Lung (tissue), 12 donors: Measurements from ENCODE around the gene OPHN1. TPM values are rescaled to one million over a fixed set of nuclear protein-coding genes. Genes with fewer than 3 reads are reported as not detected.
"Not testable (repeated sequence)": the region's sequence is repeated elsewhere in the genome, so short reads cannot be mapped to it uniquely, and the experiment has no call there.

ENCODE experiments used
- ATAC-seq: fragments of 200-7000 bp; cut with Tn5 transposase; one replicate; pipeline ENCODE4 v1.9.1; 2020; ENCODE audit warnings: moderate number of reproducible peaks; ENCODE audit not compliant: insufficient read depth, low FRiP score
- DNase-seq, 3 donors: peaks; one replicate each; pipeline ENCODE4 v3.0.0-alpha.2; 2013 to 2017
- H3K27ac ChIP-seq, 2 donors: one replicate each; pipeline ENCODE4 v1.5.1; 2013; ENCODE audit warnings: mild to moderate bottlenecking in 2 of 2, moderate library complexity in 2 of 2, control low read depth in 1 of 2, inconsistent platforms in 1 of 2, low read depth in 1 of 2, low read length in 1 of 2
- H3K27me3 ChIP-seq, 3 donors: one replicate each; pipeline ENCODE4 v1.5.1; 2013; ENCODE audit warnings: low read length in 2 of 3; ENCODE audit not compliant: control insufficient read depth in 3 of 3, insufficient read depth in 3 of 3
- H3K36me3 ChIP-seq, 4 donors: one replicate each; pipeline ENCODE4 v1.5.1; 2013; ENCODE audit warnings: low read length in 4 of 4, mild to moderate bottlenecking in 1 of 4, moderate library complexity in 1 of 4; ENCODE audit not compliant: control insufficient read depth in 4 of 4, insufficient read depth in 4 of 4
- H3K4me1 ChIP-seq, 5 donors: one replicate each; pipeline ENCODE4 v1.5.1; 2013; ENCODE audit warnings: low read length in 5 of 5, mild to moderate bottlenecking in 2 of 5, moderate library complexity in 1 of 5; ENCODE audit not compliant: control insufficient read depth in 5 of 5, insufficient read depth in 5 of 5
- H3K4me3 ChIP-seq: one replicate; pipeline ENCODE4 v1.5.1; 2013; ENCODE audit warnings: mild to moderate bottlenecking, control low read depth, moderate library complexity
- H3K9ac ChIP-seq, 2 donors: one replicate each; pipeline ENCODE4 v1.5.1; 2013; ENCODE audit warnings: low read length in 2 of 2, control low read depth in 1 of 2; ENCODE audit not compliant: insufficient read depth in 1 of 2
- H3K9me3 ChIP-seq, 4 donors: one replicate each; pipeline ENCODE4 v1.5.1; 2013; ENCODE audit warnings: low read length in 3 of 4, mild to moderate bottlenecking in 1 of 4, moderate library complexity in 1 of 4; ENCODE audit not compliant: control insufficient read depth in 4 of 4, insufficient read depth in 3 of 4
- WGBS, 2 donors: extraction: QIAGEN DNeasy Blood & Tissue Kit; methylation state at CpG; one replicate each; pipeline ENCODE4 v1.1.7; 2013; 5-methylcytosine and 5-hydroxymethylcytosine counted together
- polyA plus RNA-seq, 2 donors: library from polyadenylated mRNA; stranded (reverse); fragments of 200-250 nt; gene quantifications; one replicate each; pipeline ENCODE4 v1.2.1, GENCODE V29; 2013
- total RNA-seq, 2 donors: library from RNA; depleted of rRNA in 1 of 2; stranded (reverse); fragments of >200 nt in 1 of 2; gene quantifications; one replicate each; pipeline ENCODE4 v1.2.1, GENCODE V29; 2014 to 2021
- TF ChIP-seq, protein P1 (sequence below): IDR thresholded peaks from 2 replicates; pipeline ENCODE4 v1.5.1; 2012; ENCODE audit warnings: mild to moderate bottlenecking; ENCODE audit errors: control extremely low read depth, extremely low read depth
- donor health status: control.
- donor health status: control.
- donor health status: Bipolar disorder and iron deficiency.
- donor health status: healthy.
- donor health status: DM: yes; HTN: yes; CAD: no.

Gene OPHN1
- total and polyA plus RNA-seq, 4 donors = 1.1 to 22.0 (median 6.8) TPM

GRCh38 chrX:68345025-68345424 is 88.3 kb downstream of the OPHN1 start:
- 5 to 22% methylated on average over 1 of the region's 1 CpG for WGBS, 2 donors
- Histone ChIP-seq H3K9ac (no peak overlapping the region), H3K27ac (no peak overlapping the region), H3K36me3 (no peaks in the 10 kb centered on the region), H3K4me3 (no peak overlapping the region), H3K27me3 (no peaks in the 10 kb centered on the region), H3K9me3 (no peaks in the 10 kb centered on the region), H3K4me1 (peaks cover 0 to 3% (median 0%) of the 10 kb centered on the region in 5 donors)
- ATAC-seq (no peak), DNase-seq (peak in 2 of 3 donors; percentile 35 to 48)
- TF ChIP-seq, protein P1, sequence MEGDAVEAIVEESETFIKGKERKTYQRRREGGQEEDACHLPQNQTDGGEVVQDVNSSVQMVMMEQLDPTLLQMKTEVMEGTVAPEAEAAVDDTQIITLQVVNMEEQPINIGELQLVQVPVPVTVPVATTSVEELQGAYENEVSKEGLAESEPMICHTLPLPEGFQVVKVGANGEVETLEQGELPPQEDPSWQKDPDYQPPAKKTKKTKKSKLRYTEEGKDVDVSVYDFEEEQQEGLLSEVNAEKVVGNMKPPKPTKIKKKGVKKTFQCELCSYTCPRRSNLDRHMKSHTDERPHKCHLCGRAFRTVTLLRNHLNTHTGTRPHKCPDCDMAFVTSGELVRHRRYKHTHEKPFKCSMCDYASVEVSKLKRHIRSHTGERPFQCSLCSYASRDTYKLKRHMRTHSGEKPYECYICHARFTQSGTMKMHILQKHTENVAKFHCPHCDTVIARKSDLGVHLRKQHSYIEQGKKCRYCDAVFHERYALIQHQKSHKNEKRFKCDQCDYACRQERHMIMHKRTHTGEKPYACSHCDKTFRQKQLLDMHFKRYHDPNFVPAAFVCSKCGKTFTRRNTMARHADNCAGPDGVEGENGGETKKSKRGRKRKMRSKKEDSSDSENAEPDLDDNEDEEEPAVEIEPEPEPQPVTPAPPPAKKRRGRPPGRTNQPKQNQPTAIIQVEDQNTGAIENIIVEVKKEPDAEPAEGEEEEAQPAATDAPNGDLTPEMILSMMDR = no peak

GRCh38 chrX:68343551-68343950 is 89.7 kb downstream of the OPHN1 start:
- 74 to 83% methylated on average over 3 of the region's 3 CpGs for WGBS, 2 donors
- Histone ChIP-seq H3K9ac (no peak overlapping the region), H3K4me3 (no peak overlapping the region), H3K4me1 (peaks cover 0 to 3% (median 0%) of the 10 kb centered on the region in 5 donors), H3K9me3 (no peaks in the 10 kb centered on the region), H3K36me3 (no peaks in the 10 kb centered on the region), H3K27ac (no peak overlapping the region), H3K27me3 (no peaks in the 10 kb centered on the region)
- ATAC-seq = no peak
- no peak for DNase-seq
- TF ChIP-seq, protein P1 = no peak

DNA sequence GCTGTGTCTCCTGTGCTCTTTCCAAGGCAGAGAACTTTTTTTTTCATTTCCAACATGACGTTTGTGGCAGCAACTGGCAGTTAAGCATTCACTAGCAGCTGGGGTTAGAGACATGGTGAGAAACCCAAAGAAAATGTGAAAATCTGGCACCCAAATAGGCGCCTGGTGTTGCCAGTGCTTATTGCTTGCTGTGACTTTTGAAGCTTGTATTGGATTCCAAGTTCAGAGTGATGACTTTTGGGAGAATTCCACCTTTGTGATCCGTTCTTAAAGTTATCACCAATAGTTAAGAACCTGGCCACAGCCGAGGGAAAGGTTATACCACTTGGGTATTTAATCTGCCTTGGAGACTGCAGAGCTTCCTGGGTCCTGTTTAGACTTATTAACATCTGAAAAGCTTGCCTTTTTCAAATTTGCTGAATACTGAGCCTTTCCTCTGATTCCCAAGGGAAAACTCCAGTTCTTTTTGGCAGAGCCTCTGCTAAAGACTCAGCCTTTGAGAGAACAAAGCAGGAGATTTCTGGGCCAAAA is 101.0 kb downstream of the OPHN1 start:
- no peaks in the 10 kb centered on the region for H3K27me3 ChIP-seq
- no peak overlapping the region for H3K4me3 ChIP-seq
- peak in 2 of 3 donors; percentile 36 to 42 for DNase-seq
- TF ChIP-seq, protein P1 = no peak
- no peak overlapping the region for H3K27ac ChIP-seq
- no peaks in the 10 kb centered on the region for H3K9me3 ChIP-seq
- ATAC-seq = no peak
- no peaks in the 10 kb centered on the region for H3K4me1 ChIP-seq
- no peak overlapping the region for H3K9ac ChIP-seq
- WGBS, 2 donors = 50 to 85% methylated on average over 4 of the region's 4 CpGs
- H3K36me3 ChIP-seq = no peaks in the 10 kb centered on the region

DNA sequence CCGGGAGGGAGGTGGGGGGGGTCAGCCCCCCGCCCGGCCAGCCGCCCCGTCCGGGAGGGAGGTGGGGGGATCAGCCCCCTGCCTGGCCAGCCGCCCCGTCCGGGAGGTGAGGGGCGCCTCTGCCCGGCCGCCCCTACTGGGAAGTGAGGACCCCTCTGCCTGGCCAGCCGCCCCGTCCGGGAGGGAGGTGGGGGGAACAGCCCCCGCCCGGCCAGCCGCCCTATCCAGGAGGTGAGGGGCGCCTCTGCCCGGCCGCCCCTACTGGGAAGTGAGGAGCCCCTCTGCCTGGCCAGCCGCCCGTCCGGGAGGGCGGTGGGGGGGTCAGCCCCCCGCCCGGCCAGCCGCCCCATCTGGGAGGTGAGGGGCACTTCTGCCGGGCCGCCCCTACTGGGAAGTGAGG is 106.5 kb downstream of the OPHN1 start:
- not testable (repeated sequence) for H3K4me3 ChIP-seq, DNase-seq, H3K27me3 ChIP-seq, H3K36me3 ChIP-seq, H3K4me1 ChIP-seq, ATAC-seq, H3K9me3 ChIP-seq, H3K27ac ChIP-seq, H3K9ac ChIP-seq
- WGBS, 2 donors = 93% methylated on average over 12 of the region's 30 CpGs; no CpG with 5 or more reads in 1 of the 2 donors
